Left forelimb (tissue), 1 donor: ENCODE data around the gene SORBS1.

Experiments used
- DNase-seq: peaks from one replicate; pipeline ENCODE4 v3.0.0-alpha.2; 2018; ENCODE audit warnings: low spot score

SORBS1 gene

DNA sequence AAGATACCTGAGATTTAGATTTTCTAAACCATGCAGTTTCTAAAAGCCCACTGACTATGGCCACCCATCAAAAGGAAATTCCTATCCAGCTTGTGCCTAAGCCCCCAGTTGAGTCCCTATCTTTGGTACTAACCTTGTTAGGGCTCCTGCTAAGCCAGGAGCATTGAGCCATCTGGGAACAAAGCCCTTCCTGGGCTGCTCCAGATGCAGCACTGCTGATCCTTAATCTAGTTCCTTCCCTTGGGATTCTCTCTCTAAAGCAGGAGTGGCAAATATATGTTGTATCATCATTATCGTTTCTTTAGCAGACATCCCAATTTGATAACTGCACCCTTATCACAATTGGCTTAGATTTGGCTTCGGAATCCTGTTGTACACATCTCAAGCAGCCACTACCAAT lies 245.7 kb downstream of the SORBS1 start:
- DNase-seq, result no peak

DNA sequence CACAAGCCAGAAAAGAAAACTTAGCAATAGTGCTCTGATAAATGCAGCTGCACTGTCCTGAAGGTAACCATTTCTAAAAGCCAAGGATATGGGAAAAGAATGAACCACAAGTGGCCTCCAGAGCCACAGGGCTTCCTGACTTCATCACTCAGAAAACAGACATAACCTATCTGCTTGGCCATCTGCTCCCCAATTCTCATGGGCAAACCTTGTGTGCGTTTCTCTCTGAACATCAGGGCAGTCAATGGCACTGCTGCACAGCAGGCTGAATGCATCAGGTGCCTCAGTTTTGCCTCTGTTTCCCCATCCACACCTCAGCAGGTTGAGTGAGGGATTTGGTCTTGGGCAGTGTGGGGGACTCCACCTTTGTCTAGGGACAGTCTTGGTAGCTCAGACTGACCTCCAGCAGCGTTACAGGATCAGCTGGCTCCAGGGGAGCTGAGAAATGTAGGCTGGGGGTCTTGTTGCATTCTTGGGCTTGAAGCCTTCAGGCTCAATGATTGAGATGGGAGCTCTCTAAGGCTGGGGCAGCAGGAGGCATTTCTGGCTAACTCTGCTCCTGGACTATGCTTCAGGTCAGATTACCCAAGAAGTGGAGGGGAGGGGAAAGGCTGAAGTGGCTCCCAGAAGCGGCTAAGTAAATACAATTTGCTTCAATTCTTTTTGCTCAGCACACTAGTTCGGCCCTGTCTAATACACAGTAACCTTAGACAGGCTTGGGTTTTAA lies 246.8 kb downstream of the SORBS1 start:
- no peak for DNase-seq

DNA sequence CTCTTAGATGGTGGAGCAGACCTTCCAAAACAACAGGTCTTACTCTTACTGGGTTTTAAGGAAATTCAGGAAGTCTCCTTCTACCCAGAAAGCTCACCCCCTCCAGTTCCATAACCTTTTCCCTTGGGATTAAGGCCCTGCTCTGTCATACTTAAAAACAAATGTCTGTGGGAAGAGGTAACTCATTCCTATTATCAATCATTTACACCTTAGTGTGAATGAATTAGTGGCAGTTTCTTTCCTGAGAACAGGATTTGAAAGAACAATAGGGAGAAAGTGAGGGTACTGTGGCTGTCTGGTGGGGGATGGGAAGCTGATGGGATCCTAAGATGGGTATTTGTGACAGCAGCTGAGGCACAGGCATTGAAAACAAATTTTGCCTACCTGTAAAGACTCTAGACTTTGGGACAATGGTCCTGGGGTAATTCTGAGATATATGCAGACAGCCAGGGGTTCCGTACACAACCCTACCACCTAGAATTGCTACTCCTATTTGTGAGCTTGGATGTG lies 248.1 kb downstream of the SORBS1 start:
- DNase-seq, result no peak

DNA sequence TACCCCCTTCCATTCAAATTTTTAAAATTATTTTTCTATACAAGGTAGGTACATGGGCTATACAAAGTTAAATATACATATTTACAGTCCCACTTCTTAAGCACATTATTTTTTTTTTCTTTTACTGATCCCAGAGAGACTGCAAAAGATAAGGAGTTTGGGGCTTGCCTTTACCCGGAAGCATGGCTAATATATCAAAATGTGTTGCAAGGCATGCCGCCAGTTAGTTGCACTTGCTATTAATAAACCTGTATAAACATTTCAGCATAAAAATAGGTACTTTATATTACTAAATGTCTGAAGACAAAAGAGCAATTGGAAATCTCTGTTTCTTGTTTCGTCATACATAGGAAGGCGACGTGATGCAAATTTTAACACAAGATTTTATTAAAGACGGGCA lies 248.9 kb downstream of the SORBS1 start:
- DNase-seq, result no peak

DNA sequence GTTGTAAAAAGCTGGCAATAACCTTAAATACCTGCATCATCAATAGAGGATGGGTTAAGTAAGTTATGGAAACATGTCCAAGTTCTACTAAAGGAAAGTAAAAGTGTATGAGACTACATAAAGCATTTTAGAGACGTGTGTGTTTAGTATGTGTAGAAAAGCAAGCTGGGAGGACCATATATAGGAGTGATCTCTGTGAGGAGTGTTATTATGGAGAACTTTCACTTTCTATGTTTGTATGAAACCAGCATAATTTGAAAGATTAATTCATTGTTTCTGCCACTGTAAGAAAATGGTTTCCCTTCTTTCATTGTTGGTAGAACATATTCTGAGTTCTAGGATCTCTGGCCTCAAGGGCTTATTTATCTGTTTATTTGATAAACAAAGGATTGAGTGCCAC lies 251.2 kb downstream of the SORBS1 start:
- no peak for DNase-seq

DNA sequence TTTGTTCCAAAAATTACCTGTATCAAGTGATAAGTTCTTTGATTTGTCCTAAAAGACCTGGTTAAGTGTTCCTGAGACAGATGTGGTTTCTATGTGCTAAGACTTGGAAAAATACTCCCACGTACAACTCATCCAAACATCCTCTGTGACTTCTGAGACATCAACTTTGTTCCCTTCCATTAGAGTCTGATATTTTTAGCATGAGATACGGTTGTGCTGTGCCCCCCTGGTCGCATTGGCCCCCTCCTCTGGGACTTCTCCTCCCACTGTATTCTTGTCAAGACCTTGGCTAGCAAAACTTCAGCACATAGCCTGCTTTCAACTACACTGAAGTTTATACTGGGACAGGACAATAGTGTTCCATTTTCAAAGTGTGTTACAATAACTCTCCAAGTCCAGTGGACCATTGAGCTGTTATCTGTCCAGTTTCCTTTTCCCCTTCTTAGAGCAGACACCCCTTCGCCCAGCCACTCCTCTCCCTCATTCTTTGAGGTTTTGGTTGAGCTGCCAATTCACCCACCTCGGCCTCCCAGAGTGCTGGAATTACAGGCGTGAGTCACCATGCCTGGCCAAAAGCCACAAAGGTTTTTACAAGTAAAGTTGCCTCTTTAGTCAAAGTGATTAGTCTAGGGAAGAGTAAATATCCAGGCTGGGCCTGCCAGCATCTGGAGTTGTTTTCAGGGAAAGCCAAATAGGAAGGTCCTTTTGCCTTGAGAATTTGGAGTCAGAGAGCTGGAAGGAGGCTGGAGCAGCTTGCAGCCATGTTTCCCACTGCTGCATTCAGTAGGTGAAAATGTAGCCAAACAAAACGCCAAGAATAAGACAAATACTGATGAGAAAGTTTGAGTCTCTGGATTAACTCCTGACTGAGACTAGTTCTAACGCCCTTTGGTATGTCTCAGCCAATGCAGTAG lies 252.5 kb downstream of the SORBS1 start:
- DNase-seq, result no peak

DNA sequence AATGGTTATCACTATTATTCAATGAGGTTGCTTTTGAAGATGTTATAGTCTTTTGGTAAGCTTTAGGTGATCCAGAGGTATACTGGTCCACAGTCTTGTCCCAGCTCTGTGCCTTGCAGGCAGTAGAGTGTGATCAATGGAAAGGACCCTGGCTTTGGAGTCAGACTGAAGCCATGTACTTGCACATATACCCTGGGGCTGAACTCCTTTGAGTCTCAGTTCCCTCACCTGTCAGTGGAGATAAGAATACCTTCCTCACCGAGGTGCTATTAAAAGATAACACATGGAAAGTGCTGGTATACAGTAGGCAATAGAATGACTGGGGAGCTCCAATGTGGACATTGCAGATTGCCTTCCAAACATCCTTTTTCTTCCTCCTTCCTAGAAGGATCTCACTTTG lies 254.3 kb downstream of the SORBS1 start:
- no peak for DNase-seq

DNA sequence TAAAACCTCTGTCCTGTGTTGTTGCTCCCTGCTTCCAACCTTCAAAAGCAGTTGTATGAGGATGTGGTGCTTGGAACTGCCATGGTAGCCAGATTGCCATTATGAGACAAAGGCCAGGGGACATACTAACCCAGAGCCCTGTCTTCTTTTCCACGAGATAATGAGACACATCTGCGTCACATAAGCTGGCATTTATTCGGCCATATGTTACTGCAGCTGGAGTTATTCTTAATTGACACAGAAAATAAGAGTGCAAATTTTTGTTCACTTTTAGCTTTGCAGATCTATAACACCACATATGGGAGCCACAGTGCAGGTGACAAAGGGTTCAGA lies 254.9 kb downstream of the SORBS1 start:
- no peak for DNase-seq

DNA sequence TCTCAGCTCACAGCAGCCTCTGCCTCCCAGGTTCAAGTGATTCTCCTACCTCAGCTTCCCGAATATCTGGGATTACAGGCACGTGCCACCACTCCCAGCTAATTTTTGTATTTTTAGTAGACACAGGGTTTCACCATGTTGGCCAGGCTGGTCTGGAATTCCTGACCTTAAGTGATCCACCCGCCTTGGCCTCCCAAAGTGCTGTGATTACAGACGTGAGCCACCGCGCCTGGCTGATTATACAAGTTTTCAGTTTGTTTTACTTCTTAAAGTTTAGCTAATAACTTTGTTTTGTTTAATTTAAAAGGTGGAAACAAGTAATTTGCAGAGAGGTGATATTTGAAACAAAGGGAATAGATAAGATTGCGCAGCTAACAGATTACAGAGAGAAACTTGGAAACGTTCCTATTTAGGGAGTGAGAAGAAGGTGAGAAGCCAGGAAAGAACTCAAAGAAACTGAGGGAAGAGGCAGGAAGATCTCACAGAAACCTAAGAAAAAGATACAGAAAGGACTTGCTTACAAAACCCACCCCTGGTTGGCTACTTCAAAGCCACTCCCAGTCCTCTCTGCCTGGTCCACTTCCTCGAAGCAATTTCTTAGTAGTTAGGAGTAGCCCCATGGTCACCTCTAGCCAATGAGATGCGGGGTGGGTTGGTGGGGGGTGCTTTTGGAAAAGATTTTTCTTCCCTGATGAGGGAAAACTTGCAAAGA lies 255.4 kb downstream of the SORBS1 start:
- no peak for DNase-seq

DNA sequence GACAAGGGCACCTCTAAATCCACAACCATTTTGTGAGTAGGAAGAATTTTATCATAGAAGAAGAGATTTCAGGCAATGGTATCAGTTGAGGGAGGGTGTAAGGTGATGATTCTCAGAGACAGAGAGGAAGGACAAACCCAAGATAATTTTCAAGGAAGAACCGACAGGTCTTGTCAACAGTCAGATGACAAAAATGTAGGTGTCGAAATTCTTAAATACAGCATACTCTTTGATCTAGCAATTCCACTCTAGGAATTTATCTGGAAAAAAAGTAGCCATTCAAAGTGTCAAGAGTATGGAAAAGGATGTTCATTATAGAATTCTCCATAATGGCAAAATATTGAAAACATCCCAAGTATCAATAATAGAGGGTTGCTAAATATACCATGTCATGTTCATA lies 256.2 kb downstream of the SORBS1 start:
- no peak for DNase-seq

DNA sequence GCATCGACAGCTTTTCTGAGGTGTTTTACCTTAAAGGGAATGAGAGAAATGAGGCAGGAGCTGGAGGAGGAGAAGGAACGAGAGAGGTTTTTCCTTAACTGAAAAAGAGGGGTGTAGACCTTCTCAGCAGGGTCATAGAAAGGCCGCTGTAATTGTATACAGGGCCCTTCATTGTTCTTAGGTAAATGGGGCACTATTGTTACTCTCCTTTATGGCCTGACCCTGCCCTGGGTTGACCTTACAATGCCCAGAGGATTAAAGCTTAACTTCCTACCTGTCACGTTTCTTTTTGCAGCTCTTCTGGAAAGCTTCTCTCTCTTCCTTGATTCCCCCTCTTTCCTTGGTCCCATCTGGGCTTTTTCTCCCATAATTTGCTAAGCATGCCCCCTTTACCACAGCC lies 256.7 kb downstream of the SORBS1 start:
- no peak for DNase-seq

DNA sequence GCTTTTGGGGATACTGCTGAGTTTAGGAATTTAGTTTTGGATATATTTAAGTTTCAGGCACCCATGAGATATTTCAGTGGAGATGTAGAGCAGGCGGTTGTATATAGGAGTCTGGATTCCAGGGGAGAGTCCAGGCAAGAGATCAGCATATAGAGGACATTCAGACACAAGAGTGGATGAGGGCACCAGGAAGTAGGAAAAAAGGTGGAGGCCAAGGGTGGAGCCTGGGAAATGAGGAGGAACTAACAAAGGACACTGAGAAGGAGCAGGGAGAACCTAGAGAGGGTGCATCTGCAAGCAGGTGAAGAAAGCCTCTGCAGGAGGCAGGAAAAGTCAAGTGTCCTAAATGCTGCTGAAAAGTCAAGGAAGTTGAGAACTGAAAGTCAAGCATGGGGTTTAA lies 257.2 kb downstream of the SORBS1 start:
- DNase-seq, result no peak

DNA sequence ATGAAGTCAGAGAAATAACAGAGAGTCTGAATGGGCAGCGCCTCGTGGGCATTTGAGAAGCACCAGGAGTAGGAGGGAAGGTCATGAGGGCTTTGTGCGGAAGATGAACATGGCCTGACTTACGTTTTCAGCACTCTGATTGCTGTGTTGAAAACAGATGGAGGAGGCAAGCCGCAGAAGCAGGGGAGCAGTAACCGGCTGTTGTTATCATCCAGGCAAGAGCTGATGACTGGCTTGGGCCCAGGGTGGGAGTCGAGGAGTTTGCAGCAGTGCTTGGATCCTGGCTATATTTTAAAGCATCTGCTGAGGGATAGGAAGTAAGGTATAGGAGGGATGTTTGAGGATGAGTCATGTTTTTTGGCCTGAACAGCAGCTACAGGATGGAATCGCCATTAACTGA lies 257.6 kb downstream of the SORBS1 start:
- DNase-seq, result no peak

DNA sequence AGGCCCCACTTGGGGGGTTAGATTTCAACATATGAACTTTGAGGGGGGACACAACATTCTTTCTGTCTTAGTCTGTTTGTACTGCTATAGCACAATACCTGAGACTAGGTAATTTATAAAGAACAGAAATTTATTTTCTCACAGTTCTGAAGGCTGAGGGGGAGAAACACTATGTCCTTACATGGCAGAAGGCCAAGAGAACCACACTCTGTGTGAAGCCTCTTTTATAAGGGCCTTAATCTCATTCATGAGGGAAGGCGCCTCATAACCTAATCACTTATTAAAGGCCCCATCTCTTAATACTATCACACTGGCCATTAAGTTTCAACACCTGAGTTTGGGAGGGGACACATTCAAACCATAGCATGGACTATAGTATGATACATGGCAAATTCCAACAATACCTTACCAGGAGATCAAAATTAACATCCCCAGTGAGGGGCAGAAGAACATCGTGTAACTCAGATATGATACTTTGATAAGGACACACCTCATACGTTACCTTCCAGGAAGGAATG lies 261.1 kb downstream of the SORBS1 start:
- DNase-seq, result no peak

DNA sequence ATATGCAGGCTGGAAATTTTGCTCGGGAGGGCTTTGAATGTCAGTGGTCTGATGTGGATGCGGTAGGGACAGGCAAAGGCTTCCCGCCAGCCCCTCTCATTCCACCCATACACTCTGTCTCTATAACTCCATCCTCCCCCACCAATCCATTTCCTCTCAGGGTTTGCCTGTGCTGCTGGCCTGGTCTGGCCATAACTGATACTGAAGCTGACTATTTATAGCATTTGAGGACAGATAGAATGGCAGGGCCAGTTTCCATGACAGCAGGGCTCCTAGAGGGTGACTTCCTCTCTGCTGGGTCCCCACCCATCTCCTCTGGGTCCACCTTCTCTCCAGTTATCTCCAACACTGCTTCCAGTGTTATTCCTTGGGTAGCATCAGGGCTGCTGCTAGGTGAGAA lies 263.8 kb downstream of the SORBS1 start:
- DNase-seq, result no peak

DNA sequence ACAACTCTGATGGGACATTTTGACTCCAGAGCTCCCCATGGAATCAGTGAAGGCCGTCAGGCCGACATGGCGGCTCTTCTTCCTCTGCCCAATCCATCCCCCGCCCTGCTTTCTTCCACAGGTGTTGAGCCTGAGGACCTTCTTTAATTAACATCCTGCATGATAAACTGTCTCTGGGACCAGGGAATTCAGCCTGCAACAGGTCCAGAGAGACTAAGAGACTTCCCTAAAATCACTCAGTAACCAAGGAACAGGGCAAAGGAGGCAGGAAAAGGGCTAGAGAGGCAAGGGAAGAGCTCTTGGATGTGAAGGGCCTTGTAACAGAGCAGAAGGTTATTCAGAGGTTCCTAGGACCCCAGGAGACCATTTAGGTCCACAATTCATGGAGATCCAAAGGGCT lies 264.4 kb downstream of the SORBS1 start:
- no peak for DNase-seq

DNA sequence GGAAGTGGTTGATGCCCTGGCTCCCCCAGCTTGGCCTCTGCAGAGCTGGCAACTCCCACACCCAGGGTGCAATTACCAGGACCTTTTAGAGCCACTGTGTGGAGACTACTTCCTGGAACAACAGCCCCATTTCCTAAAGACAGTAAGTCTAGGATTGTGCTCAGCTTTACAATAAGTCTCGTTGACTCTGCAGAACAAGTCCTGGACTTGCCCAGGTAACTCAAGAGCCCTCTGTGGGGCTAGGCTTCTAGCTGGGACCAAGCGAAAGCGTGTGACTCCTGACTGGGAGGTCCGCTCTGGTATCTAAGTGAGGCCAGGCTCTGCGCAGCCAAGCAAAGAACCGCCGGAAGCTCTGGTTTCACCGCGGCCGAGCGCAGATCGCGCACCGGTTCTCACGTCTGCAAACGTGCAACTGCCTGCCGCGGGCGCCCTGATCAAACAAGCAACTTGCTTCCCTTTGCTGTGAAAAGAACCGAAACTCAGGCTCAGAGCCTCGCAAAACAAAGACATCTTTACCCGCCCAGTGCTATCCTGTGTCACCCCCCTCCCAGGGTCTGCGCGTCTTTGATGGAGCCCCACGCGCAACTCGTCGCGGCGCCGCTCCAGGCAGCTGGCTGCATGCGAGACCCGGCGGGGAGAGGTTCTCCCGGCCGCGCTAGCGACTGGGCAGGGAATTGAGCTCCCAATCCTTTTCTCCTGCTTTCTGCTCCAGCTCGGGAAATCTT lies 266.0 kb downstream of the SORBS1 start:
- DNase-seq, result no peak

DNA sequence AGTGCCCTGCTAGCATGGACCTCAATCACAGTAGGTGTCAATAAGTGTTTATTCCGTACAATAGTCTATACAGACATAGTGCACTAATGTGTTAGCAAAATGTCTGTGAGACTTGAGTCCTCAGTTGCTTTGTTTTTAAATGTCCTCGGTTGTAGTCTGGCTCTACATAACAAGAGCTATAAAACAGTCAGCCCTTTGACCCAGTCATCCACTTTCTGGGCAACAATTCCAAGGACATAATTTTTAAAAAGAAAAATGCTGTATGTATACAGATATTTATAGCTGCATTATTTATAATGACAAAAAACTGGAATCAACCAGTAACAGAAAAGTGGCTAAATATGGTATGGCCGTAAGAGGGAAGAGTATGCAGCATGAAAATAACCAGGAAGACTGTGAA lies 267.5 kb downstream of the SORBS1 start:
- DNase-seq, result no peak

DNA sequence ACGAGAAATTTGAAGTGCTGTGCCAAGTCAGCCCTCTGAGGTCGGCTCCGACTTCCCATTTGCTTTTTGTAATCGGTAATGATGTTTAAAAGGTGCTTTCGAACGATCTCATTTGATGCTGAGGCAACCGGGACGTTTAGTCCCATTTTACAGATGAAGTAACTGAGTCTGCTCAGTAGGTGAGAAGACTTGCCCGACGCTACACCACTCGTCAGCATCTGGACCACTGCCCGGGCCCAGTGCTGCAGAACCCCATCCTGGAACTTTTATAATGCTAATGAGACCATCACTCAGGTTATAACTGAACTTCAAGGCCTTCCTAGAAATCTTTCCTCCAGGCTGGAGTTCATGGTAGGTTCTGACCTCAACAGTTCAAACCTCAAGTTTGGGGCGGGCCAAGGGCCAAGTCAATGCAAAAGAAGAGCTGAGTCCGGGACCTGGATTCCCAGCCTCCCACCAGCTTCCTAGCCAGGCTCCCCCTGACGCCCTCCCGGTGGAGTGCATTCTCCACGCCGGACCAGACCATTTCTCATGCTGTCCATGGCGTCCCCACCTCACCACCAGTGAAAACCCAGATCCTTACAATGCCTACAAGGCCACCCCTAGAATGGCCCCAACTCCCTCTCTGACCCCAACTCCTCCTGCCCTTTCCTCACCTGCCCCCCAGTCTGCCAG lies 269.7 kb downstream of the SORBS1 start:
- DNase-seq, result no peak

DNA sequence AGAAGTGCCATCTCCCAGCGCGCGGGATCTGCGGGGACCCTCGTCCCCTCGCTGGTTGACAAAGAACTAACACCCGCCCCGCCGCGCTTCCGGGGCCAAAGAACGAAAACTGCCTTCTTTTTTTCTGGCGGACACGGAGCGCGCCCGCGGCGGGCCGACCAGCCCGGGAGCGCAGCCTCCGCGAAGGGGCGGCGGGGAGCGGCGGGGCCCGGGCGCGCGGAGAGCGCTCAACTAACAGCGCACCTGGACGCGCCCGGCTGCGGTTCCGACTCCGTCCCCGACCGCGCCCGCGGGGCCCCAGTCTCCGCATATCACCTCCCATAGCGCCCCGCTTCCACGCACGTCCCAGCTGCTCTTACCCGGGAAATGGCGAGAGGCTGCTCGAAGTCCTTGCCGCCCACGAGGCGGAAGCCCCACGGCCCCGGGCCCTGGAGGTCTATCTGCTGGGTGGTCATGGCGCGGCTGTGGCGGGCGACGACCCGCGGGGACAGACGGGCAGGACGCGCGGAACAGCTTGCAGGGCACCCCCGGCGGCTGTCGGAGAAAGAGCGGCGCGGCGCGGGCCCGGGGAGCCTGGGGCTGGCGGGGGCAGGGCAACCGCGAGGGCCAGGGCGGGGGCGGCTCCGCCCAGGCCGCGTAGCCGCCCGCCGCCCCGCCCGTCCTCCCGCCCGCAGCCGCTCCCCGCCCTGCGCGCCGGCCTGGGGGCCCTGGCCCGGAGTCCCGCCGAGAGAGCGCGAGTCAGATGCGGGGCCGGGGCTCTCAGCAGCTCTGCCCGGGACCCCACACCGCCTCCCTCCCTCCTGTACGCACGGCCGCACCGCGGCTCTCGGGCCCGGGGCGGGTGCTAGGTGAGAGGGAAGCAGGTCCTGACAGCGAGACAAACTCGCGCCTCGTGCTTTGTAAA lies 270.5 kb downstream of the SORBS1 start, which contains the start of gene PDLIM1:
PDLIM1 (minus strand) TSS at position 543 of the 904 bp plus-strand sequence; CDS start at position 455, 88 bp downstream.
- no peak for DNase-seq
